Stimulated activated CD4-positive, alpha-beta T cell treated with anti-CD3 and anti-CD28 coated beads, Interleukin-4, amount 100 ng/mL, for 1 hour (primary cell): ENCODE data around the gene U2AF1L4.

Experiments used
- DNase-seq: peaks from one replicate; pipeline ENCODE4 v3.0.0-alpha.2; 2020

U2AF1L4 gene

DNA sequence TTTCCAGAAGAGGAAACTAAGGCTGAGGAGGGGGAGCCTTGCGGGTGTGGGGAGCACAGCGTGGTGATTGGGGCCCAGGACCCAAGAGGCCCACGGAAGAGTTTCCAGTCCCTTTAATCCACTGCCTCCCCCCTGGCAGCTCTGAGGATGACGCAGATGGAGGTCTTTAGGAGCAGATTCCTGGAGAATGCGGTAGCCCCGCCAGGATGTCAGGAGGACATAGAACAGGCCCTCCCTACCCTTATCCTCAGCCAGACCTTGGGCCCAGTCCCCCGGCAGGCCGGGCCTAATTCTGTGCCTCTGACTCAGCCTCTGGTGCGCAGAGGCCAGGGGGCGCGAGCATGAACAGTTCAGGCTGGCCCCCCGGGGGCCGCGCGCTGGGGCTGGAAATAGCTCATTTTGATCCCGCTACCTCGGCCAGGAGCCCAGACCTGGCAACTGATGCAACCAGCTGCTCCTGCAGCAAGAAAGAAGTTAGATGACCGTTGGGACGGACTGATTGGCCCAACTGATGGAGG is 12.1 kb upstream of the U2AF1L4 start:
- no peak for DNase-seq

DNA sequence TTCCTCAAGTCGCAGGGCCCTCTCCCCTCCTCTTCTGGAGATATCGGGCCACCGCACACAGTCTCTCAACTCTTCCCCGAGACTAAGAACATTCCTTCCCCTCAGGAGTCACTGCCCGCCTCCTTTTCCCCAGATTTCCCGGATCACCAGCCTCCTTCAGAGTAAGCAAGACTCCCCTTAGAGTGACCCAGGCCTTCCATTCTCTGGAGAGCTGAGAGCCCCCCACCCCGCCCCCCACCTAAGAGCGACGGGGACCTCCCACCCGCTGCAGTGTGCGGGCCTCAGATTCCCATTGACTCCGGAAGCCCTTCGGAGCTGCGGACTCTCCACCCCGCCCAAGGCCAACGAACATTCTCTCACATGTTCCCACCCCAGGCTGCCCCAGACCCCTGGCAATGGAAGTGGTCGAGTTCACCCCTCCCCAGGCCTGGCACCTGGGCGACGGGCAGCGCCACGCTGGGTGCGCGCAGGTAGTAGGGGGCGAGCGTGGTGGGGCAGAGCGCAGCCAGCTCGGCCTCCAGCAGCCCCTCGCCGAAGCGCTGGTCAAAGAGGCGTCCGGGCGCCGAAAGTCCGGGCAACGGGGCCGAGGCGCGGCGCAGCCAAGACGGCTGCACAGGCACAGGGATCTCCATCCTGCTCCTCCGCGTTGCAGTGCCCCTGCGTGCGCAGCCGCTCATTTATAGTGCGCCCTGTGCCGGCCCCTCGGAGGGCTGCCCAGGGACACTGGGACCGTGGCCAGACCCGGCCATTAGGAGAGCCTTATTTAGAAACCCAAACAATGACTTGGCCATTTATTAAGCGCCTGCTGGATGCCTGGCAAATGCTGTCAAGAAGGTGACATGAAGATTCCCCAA is 11.4 kb upstream of the U2AF1L4 start, which contains the start of gene HSPB6:
TSS of gene HSPB6 (minus strand) at position 653 of the 854 bp plus-strand sequence. CDS start at position 632, 21 bp downstream.
- no peak for DNase-seq

DNA sequence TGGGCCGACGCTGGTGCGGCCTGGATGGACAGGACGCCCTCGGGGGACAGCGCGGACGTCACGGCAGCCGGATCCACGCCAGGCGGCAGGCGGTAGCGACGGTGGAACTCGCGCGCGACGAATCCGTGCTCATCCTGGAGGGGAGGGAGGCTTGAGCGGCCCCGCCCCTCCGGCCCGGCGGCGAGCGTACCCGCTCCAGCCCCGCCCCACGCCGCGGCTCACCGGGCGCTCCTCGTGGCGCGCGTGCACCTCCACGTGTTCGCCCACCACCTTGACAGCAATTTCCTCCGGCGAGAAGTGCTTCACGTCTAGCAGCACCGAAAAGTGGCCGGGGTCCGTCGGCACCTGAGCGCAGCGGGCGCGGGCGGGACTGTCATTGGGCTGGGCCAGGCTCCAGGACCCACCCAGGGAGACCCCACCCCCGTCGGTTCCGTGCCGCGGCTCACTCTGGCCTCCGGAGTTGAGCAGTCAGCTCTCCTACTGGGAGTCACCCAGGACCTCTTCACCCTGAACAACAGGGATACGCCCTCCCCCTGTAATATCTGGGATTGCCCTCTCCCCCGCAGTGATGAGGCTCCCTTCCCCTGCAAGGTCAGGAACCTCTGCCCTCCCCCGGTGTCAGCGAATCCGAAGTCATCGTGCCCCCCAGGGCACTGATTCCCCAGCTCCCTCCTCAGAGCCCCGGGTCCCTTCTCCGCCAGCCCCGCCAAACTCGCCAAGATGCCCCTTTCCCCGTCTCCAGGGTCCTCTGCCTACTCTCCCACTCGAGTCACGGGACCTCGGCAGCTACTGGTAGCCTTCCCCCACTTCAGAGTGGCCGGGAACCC is 10.5 kb upstream of the U2AF1L4 start:
- DNase-seq, result peak; percentile 63

GRCh38 chr19:35755131-35755549 is 9.9 kb upstream of the U2AF1L4 start:
- no peak for DNase-seq

DNA sequence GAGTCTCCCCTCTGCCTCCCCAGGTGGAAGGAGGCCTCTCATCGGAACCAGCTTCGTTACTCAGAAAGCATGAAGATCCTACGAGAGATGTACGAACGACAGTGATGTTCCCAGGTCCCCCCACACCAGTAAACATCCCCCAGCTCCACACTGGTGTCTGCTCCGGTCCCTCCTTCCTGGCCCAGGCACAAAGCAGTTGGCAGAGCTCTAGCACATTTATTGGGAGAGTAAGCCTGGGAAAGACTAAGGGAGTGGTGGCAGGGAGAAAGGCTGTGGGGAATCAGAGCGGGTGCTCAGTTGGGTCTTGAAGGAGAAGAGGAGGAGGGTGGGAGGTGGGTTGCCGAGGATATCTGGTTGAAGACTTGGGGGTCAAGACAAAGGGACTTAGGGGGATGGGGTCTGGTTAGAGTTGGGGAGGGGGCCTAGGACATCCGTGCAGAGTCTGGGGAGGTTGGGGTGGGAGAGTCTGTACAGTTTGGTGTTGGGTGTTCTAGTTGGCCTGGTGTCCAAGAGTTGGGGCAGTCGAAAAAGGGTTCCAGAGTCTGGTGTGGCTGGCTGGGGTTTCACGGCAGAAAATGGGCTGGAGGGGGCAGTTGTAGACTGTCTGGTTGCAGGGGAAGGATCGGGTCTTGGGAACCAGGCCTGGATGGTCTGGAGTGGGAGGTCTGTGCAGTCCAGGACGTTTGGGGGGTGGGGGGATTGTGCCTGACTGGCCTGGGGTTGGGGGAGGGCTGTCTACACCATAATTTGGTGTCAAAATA is 9.3 kb upstream of the U2AF1L4 start:
- DNase-seq, result no peak

- no peak for DNase-seq
Observed at GRCh38 chr19:35753634-35754369, 8.6 kb upstream of the U2AF1L4 start.

GRCh38 chr19:35752746-35753350 is 7.6 kb upstream of the U2AF1L4 start:
- DNase-seq, result no peak

GRCh38 chr19:35751839-35752745 is 6.9 kb upstream of the U2AF1L4 start:
- no peak for DNase-seq

DNA sequence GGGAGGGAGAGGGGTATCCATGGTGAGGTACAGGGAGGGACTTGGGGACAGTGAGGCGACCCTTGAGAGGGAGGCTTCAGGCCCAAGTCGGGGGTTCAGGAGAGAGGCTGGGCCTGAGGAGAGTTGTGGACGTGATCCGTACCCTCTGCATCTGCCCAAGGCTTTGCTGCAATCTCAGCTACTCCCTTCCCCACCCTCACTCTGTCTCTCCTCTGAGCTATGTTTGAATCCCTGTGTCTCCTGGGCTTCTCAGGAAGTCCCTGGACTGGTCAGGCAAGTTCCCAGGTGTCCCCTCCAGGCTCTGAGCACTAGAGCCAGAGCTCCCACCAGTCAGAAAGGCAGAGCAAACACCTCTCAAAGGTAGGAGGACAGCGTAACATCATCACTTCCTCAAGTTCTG is 4.9 kb upstream of the U2AF1L4 start:
- DNase-seq, result no peak

GRCh38 chr19:35748106-35749020 is 3.1 kb upstream of the U2AF1L4 start, which contains the start of gene LIN37:
TSS of gene LIN37 (plus strand) at chr19:35748576. CDS start at chr19:35748725, 149 bp downstream.
- DNase-seq, result peak; percentile 98

DNA sequence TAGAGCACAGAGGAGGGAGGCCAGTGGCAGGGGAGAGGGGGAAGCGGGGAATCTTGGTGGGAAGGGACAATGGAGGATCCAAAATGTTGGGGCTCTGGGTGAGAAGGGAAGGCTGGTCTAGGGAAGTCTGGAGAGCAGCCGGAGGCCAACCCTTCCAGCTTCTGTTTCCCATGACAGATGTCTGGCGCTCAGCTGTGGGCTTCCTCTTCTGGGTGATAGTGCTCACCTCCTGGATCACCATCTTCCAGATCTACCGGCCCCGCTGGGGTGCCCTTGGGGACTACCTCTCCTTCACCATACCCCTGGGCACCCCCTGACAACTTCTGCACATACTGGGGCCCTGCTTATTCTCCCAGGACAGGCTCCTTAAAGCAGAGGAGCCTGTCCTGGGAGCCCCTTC is 1.3 kb upstream of the U2AF1L4 start:
- DNase-seq, result no peak

DNA sequence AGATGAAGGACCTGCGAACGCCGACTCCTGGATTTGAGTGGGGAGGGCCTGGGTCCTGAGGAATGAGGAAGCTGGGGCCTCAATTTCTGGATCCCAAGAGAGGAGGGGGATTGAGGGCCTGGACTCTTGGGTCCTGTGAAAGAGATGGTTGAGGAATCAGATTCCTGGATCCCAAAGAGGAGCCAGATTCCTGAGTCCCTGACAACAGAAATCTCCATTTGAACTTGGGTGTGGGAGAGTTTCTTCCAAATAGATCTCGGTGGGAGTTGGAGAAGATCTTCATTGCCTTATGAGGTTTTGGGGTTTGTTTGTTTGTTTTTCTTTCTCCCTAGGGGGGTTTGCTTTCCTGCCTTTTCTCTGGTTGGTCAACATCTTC is 857 bp upstream of the U2AF1L4 start:
- DNase-seq, result no peak

DNA sequence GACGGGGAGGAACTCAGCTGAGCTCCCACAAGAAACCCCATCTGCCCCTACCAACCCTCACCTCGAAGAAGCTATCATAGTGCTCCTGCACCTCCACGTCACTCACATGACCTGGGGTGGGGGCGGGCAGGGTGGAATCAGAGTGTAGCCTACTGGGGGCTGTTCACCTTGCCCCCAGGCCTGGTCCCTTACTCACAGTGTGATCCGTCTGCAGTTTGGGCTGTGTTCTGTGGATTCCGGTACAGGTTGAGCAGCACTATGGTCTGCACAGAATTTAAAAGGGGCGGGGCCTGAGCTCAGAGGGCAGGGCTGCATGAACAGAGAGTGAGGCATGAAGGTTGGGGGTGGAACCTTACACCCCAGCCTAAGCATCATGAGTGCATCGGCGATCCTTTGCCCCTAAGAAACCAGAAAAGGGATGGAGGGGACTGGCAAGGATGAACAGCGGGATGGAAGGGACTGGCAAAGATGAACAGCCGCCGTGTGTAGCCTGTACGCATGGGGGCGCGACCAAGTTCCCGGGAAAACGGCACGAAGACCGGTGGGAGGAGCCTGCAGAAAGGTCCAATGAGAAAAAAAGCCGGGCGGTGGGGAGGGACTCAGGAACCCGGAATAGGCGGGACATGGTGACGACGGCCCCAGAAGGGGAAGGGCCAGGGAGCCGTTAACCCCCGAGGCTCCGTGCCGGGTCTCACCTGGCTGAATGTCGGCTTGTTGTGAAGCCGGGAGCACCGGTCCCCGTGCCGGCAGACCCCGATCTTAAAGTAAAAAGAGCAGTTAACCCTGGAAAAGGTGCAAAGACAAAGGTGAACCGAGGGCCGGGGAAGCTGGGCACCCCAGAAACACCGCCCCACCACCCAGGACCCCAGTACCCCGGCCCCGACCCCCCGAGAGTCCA is 539 bp downstream of the U2AF1L4 start:
- peak; percentile 89 for DNase-seq

GRCh38 chr19:35743640-35744429 is 1.4 kb downstream of the U2AF1L4 start:
- no peak for DNase-seq

GRCh38 chr19:35742121-35742724 is 3.0 kb downstream of the U2AF1L4 start, which contains the start of gene IGFLR1:
TSS of gene IGFLR1 (minus strand) at chr19:35742452. CDS start at chr19:35741180, 1,272 bp downstream.
- peak; percentile 62 for DNase-seq

DNA sequence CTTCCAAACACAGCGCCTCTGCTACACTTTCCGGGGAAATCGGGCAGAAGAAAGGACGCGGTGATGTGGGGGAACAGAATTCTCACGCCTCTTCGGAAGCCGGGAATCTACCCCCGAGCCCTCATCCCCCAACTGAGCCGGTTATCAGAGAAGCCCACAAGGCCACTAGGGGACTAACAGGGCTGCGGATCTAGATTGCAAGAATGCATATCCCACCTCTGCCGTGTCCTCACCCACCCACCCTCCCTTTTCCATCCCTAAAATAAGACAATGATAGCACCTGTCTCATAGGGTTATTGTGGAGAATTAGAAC is 4.1 kb downstream of the U2AF1L4 start:
- DNase-seq, result no peak
